HepG2 (cell line): ENCODE data around the gene C5orf47.

Experiments used
- CTCF ChIP-seq: sonication (generic); formaldehyde crosslinking; IDR thresholded peaks from 2 replicates; pipeline ENCODE4 v1.5.0; 2020; ENCODE audit warnings: mild to moderate bottlenecking, missing genetic modification reagents, moderate library complexity
- ISL2 ChIP-seq: sonication (generic); formaldehyde crosslinking; IDR thresholded peaks from 2 replicates; pipeline ENCODE4 v1.5.0; 2020; ENCODE audit warnings: missing genetic modification reagents
- KLF11 ChIP-seq: IDR thresholded peaks from 2 replicates; pipeline ENCODE4 v1.6.1; 2016; ENCODE audit warnings: missing compliant biosample characterization
- MYC ChIP-seq: sonication (generic); formaldehyde crosslinking; IDR thresholded peaks from 2 replicates; pipeline ENCODE4 v1.9.0; 2021; ENCODE audit warnings: missing genetic modification reagents, borderline replicate concordance
- POLR2A ChIP-seq, 2 experiments: IDR thresholded peaks; 2 replicates each; pipeline ENCODE4 v1.6.1; 2011; ENCODE audit warnings: low read depth in 2 of 2, low read length in 2 of 2, mild to moderate bottlenecking in 1 of 2, moderate library complexity in 1 of 2; ENCODE audit not compliant: insufficient read depth in 1 of 2
- RBAK ChIP-seq: sonication (generic); formaldehyde crosslinking; IDR thresholded peaks from 2 replicates; pipeline ENCODE4 v1.5.1; 2020; ENCODE audit warnings: mild to moderate bottlenecking, missing genetic modification reagents
- SMAD1 ChIP-seq: sonication (generic); formaldehyde crosslinking; IDR thresholded peaks from 2 replicates; pipeline ENCODE4 v1.4.0; 2020; ENCODE audit warnings: missing genetic modification reagents, low read depth, mild to moderate bottlenecking, borderline replicate concordance
- ZBTB8A ChIP-seq: sonication (generic); formaldehyde crosslinking; IDR thresholded peaks from 2 replicates; pipeline ENCODE4 v1.4.0; 2020; ENCODE audit warnings: mild to moderate bottlenecking, low read depth, missing genetic modification reagents, borderline replicate concordance
- ZNF598 ChIP-seq: sonication (generic); formaldehyde crosslinking; IDR thresholded peaks from 2 replicates; pipeline ENCODE4 v1.5.1; 2020; ENCODE audit warnings: mild to moderate bottlenecking, missing genetic modification reagents, borderline replicate concordance
- ZNF781 ChIP-seq: sonication (generic); formaldehyde crosslinking; IDR thresholded peaks from 2 replicates; pipeline ENCODE4 v1.5.1; 2020; ENCODE audit warnings: borderline replicate concordance, mild to moderate bottlenecking, missing genetic modification reagents; ENCODE audit errors: not compliant biosample characterization

GRCh38 chr5:173969167-173970049, 19.6 kb upstream of the C5orf47 start:
- TF ChIP-seq RBAK (CRISPR knock-in tag): no peak
- TF ChIP-seq CTCF (CRISPR knock-in tag): no peak
- TF ChIP-seq POLR2A (IDR thresholded peaks at IDR 0.05; ENCODE audit: insufficient read depth in 1 of 2, low read depth in 2 of 2, low read length in 2 of 2): no peak
- TF ChIP-seq KLF11 (CRISPR knock-in tag): no peak
- no peak for TF ChIP-seq ZBTB8A
- TF ChIP-seq SMAD1 (CRISPR knock-in tag): 0 out of 2 replicates have a peak, but pooled peaks have one; percentile 86
- TF ChIP-seq ISL2: peak; percentile 80
- TF ChIP-seq MYC (CRISPR knock-in tag): peak; percentile 59
- no peak for TF ChIP-seq ZNF598 (CRISPR knock-in tag)
- no peak for TF ChIP-seq ZNF781 (CRISPR knock-in tag)
